HCT116 (cell line): ENCODE results near the gene HNRNPAB. TPM values are rescaled to one million over a fixed set of nuclear protein-coding genes. Genes with fewer than 3 reads are reported as not detected.

Experiments used
- ATAC-seq: fragments of 200-7000 bp; cut with Tn5 transposase; 2 replicates; pipeline ENCODE4 v1.9.1; 2020; ENCODE audit warnings: mild to moderate bottlenecking, moderate library complexity
- BruUV-seq: library from RNA; stranded (reverse); fragments of 400-500 nt; replicated peaks from 2 replicates; lab custom pipeline; 2021; lab: Mats Ljungman, UMichigan
- CTCF ChIA-PET: fragments of 300-600 bp; sonication (Branson Sonifier 250); formaldehyde crosslinking; loops from one replicate; lab custom pipeline; 2021; ENCODE audit warnings: antibody characterized with exemption; lab: Charles Lee
- POLR2A ChIA-PET: fragments of 300-600, 350-600 bp; sonication (Branson Sonifier 250); formaldehyde crosslinking; loops from one replicate; lab custom pipeline; 2021; ENCODE audit warnings: antibody characterized with exemption; lab: Charles Lee
- RAD21 ChIA-PET, 2 experiments: fragments of 300-600 bp; sonication (Branson Sonifier 250); formaldehyde crosslinking; loops; one replicate each; lab custom pipeline; 2023; ENCODE audit warnings: low total read pairs in 2 of 2; ENCODE audit not compliant: uncharacterized antibody in 2 of 2, unreplicated experiment in 2 of 2, low non-redundant PET in 1 of 2; lab: Charles Lee
- DNase-seq: peaks from one replicate; pipeline ENCODE4 v3.0.0-alpha.2; 2010; ENCODE audit warnings: low read depth, low spot score
- H2AFZ ChIP-seq: fragments of 200-600 bp; shearing (Covaris generic), sonication (generic); 2 replicates; pipeline ENCODE4 v1.6.1; 2017; ENCODE audit warnings: low read depth, mixed run types, mixed read lengths, antibody characterized with exemption, low read length; ENCODE audit not compliant: poor library complexity, severe bottlenecking
- H3K27ac ChIP-seq: 2 replicates; pipeline ENCODE4 v1.5.1; 2012; ENCODE audit warnings: low read depth, low read length
- H3K27me3 ChIP-seq: fragments of 200-600 bp; sonication (generic); 2 replicates; pipeline ENCODE4 v1.6.1; 2016; ENCODE audit warnings: mixed run types, low read length, mixed read lengths; ENCODE audit not compliant: insufficient read depth
- H3K36me3 ChIP-seq, 2 experiments: fragments of 200-500 bp in 1 of 2; fragments of 200-600 bp in 1 of 2; sonication (Bioruptor generic) in 1 of 2; sonication (generic) in 1 of 2; 2 replicates each; pipeline versions ENCODE4 v1.5.1 to v1.6.1; 2014 to 2016; ENCODE audit warnings: low read length in 2 of 2, inconsistent platforms in 1 of 2, mixed read lengths in 1 of 2, mixed run types in 1 of 2; ENCODE audit not compliant: insufficient read depth in 2 of 2, control insufficient read depth in 1 of 2
- H3K4me1 ChIP-seq, 2 experiments: fragments of 200-600 bp in 1 of 2; sonication (generic) in 1 of 2; 2 replicates each; pipeline versions ENCODE4 v1.5.1 to v1.6.1; 2012 to 2017; ENCODE audit warnings: low read length in 2 of 2, inconsistent platforms in 1 of 2, mild to moderate bottlenecking in 1 of 2, mixed read lengths in 1 of 2, mixed run types in 1 of 2, moderate library complexity in 1 of 2; ENCODE audit not compliant: insufficient read depth in 2 of 2, control insufficient read depth in 1 of 2
- H3K4me2 ChIP-seq: fragments of 200-600 bp; sonication (generic); 2 replicates; pipeline ENCODE4 v1.6.1; 2017; ENCODE audit warnings: mixed run types, low read length, mixed read lengths
- H3K4me3 ChIP-seq, 2 experiments: fragments of 200-600 bp in 1 of 2; sonication (generic) in 1 of 2; replicated peaks in 1 of 2; 2 replicates each; pipeline ENCODE4 v1.5.1; 2011 to 2016; ENCODE audit warnings: low read length in 2 of 2, control low read depth in 1 of 2, low read depth in 1 of 2, mild to moderate bottlenecking in 1 of 2, mixed read lengths in 1 of 2, mixed run types in 1 of 2
- H3K79me2 ChIP-seq: fragments of 200-600 bp; sonication (generic); 2 replicates; pipeline ENCODE4 v1.6.1; 2017; ENCODE audit warnings: mild to moderate bottlenecking, mixed run types, low read length, moderate library complexity, mixed read lengths; ENCODE audit not compliant: insufficient read depth
- H3K9ac ChIP-seq: fragments of 200-600 bp; sonication (generic); 2 replicates; pipeline ENCODE4 v1.6.1; 2016; ENCODE audit warnings: low read length, mixed read lengths
- H3K9me2 ChIP-seq: fragments of 200-600 bp; sonication (generic), shearing (Covaris generic); 2 replicates; pipeline ENCODE4 v1.6.1; 2017; ENCODE audit warnings: mixed run types, mild to moderate bottlenecking, moderate library complexity; ENCODE audit not compliant: insufficient read depth
- H3K9me3 ChIP-seq, 2 experiments: fragments of 200-500 bp in 1 of 2; fragments of 200-600 bp in 1 of 2; sonication (Bioruptor generic) in 1 of 2; sonication (generic) in 1 of 2; 2 replicates each; pipeline ENCODE4 v1.6.1; 2014 to 2017; ENCODE audit warnings: low read length in 2 of 2, mixed read lengths in 2 of 2, inconsistent platforms in 1 of 2, low read depth in 1 of 2, mild to moderate bottlenecking in 1 of 2, mixed run types in 1 of 2, moderate library complexity in 1 of 2; ENCODE audit not compliant: control insufficient read depth in 1 of 2, insufficient read depth in 1 of 2
- H4K20me1 ChIP-seq: fragments of 200-600 bp; sonication (generic), shearing (Covaris generic); 2 replicates; pipeline ENCODE4 v1.6.1; 2017; ENCODE audit warnings: mixed run types, mild to moderate bottlenecking, moderate library complexity; ENCODE audit not compliant: insufficient read depth
- CEBPB ChIP-seq: IDR thresholded peaks from 2 replicates; pipeline ENCODE4 v1.6.1; 2012; ENCODE audit warnings: low read depth
- EGR1 ChIP-seq: IDR thresholded peaks from 2 replicates; pipeline ENCODE4 v1.6.1; 2012; ENCODE audit warnings: low read depth
- ELF1 ChIP-seq: IDR thresholded peaks from 2 replicates; pipeline ENCODE4 v1.6.1; 2012; ENCODE audit warnings: low read depth, borderline replicate concordance
- EZH2 ChIP-seq: fragments of 200-600 bp; sonication (generic); IDR thresholded peaks from 2 replicates; pipeline ENCODE4 v1.6.1; 2017; ENCODE audit warnings: antibody characterized with exemption, mixed run types
- EZH2phosphoT487 ChIP-seq: fragments of 200-600 bp; IDR thresholded peaks from 2 replicates; pipeline ENCODE4 v1.6.1; 2018; ENCODE audit warnings: antibody characterized with exemption, borderline replicate concordance
- POLR2A ChIP-seq: IDR thresholded peaks from 2 replicates; pipeline ENCODE4 v1.7.0; 2011; ENCODE audit warnings: borderline replicate concordance; ENCODE audit not compliant: insufficient read depth, insufficient read length; ENCODE audit errors: extremely low read depth
- POLR2AphosphoS5 ChIP-seq: IDR thresholded peaks from 2 replicates; pipeline ENCODE4 v1.6.1; 2011; ENCODE audit warnings: mild to moderate bottlenecking, low read depth, low read length, moderate library complexity
- RAD21 ChIP-seq: IDR thresholded peaks from 2 replicates; pipeline ENCODE4 v1.6.1; 2012; ENCODE audit warnings: low read depth, mild to moderate bottlenecking
- SIN3A ChIP-seq: IDR thresholded peaks from 2 replicates; pipeline ENCODE4 v1.6.1; 2012; ENCODE audit warnings: low read depth
- SP1 ChIP-seq: IDR thresholded peaks from 2 replicates; pipeline ENCODE4 v1.6.1; 2012; ENCODE audit warnings: low read depth
- SRF ChIP-seq: IDR thresholded peaks from 2 replicates; pipeline ENCODE4 v1.6.1; 2012; ENCODE audit warnings: low read depth
- TCF7L2 ChIP-seq: IDR thresholded peaks from 2 replicates; pipeline ENCODE4 v1.7.0; 2011; ENCODE audit warnings: borderline replicate concordance, inconsistent platforms; ENCODE audit not compliant: insufficient read depth, insufficient read length; ENCODE audit errors: extremely low read depth
- YY1 ChIP-seq: IDR thresholded peaks from 2 replicates; pipeline ENCODE4 v1.6.1; 2011; ENCODE audit warnings: low read length, low read depth, moderate library complexity, mild to moderate bottlenecking; ENCODE audit not compliant: insufficient replicate concordance; ENCODE audit errors: extremely low read depth
- ZFX ChIP-seq: fragments of 450-650 bp; IDR thresholded peaks from 2 replicates; pipeline ENCODE4 v1.6.1; 2017
- intact Hi-C: fragments of 100-400 bp; cut with micrococcal nuclease; formaldehyde crosslinking; loops from 2 replicates; pipeline ENCODE4 v1.10.0; 2022
- total RNA-seq: library from RNA; stranded (reverse); gene quantifications from one replicate; pipeline ENCODE4 v1.2.1, GENCODE V29; 2021; ENCODE audit not compliant: unreplicated experiment
- TF ChIP-seq, protein P1 (sequence below): IDR thresholded peaks from 2 replicates; pipeline ENCODE4 v1.6.1; 2011; ENCODE audit warnings: mild to moderate bottlenecking, low read length, moderate library complexity; ENCODE audit not compliant: insufficient replicate concordance; ENCODE audit errors: extremely low read depth
- TF ChIP-seq, protein P2 (sequence below): IDR thresholded peaks from 2 replicates; pipeline ENCODE4 v1.6.1; 2012
- TF ChIP-seq, protein P3 (sequence below), 3 experiments: fragments of 200-600 bp in 1 of 3; sonication (generic) in 1 of 3; IDR thresholded peaks in 2 of 3; conservative IDR thresholded peaks in 1 of 3; 2 replicates each; pipeline ENCODE4 v1.5.1; 2012 to 2017; ENCODE audit warnings: low read depth in 2 of 3, low read length in 2 of 3, antibody characterized with exemption in 1 of 3, borderline replicate concordance in 1 of 3, control low read depth in 1 of 3, mild to moderate bottlenecking in 1 of 3, mixed read lengths in 1 of 3, mixed run types in 1 of 3, moderate library complexity in 1 of 3; ENCODE audit not compliant: insufficient read depth in 1 of 3

Gene HNRNPAB
- total RNA-seq, 1 experiment from 2014 or later, result 273 TPM

DNA sequence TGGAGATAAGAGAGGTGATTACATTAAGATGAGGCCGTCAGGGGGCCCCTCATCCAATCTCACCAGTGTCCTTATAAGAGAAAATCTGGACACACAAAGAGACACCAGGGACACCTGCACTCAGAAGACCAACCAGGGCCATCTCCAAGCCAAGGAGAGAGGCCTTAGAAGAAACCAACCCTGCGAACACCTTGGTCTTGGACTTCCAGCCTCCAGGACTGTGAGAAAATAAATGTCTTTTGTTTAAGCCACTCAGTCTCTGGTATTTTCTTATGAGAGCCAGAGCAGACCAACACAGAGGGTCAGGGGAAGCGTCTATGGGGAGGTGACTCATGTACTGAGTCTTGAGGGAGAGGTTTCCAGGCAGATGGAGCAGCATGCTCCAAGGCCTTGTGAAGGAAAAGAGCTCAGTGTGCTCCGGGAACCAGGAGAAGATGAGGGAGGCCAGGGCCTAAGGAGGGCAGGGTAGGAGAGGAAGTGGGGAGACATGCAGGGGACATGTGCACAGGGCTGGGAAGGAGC lies 22.9 kb downstream of the HNRNPAB start:
- no peak overlapping the region for H3K4me3 ChIP-seq
- intact Hi-C loops, result no loop called here
- ATAC-seq, result no peak
- peaks cover 30% of the 10 kb centered on the region for H3K79me2 ChIP-seq
- peaks cover 13 to 17% of the 10 kb centered on the region in 2 experiments for H3K4me1 ChIP-seq
- POLR2A ChIA-PET, result no interaction called here
- TF ChIP-seq YY1, result no peak
- TF ChIP-seq EZH2phosphoT487, result no peak
- no peak for TF ChIP-seq POLR2AphosphoS5
- TF ChIP-seq POLR2A, result no peak
- no peak for TF ChIP-seq EGR1
- no peak for TF ChIP-seq ELF1
- no peak for DNase-seq
- no peaks in the 10 kb centered on the region for H3K9me3 ChIP-seq
- no peak overlapping the region for H3K27ac ChIP-seq
- BruUV-seq, result no TSS peak
- H3K27me3 ChIP-seq, result no peaks in the 10 kb centered on the region
- H3K9ac ChIP-seq, result no peak overlapping the region
- no peak overlapping the region for H2AFZ ChIP-seq
- no peaks in the 10 kb centered on the region for H4K20me1 ChIP-seq
- H3K36me3 ChIP-seq, result peaks cover 3 to 37% of the 10 kb centered on the region in 2 experiments; a peak in 3 of 4 replicates
- RAD21 ChIA-PET, result no interaction called here
- H3K4me2 ChIP-seq, result no peak overlapping the region
- CTCF ChIA-PET, result no interaction called here
- no peaks in the 10 kb centered on the region for H3K9me2 ChIP-seq

DNA sequence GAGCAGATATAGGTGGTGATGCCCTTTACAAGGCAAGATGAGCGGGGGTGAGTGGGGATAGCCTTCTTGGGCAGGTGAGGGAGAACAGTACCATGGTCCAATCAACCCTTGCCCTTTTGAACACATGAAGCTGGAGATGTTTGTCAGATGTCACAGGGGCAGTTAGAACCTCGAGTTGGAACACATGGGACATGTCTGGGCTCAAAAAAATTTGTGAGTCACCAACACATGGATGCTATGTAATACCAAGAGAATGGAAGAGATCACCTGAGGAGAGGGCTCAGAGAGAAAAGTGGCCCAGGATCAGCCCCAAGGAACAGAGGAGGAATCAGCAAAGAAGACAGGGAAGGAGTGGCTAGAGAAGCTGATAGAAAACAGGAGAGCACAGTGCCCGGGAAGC lies 23.6 kb downstream of the HNRNPAB start:
- Histone ChIP-seq H3K9me2 (no peaks in the 10 kb centered on the region), H3K9me3 (no peaks in the 10 kb centered on the region), H2AFZ (no peak overlapping the region), H3K36me3 (peaks cover 3 to 37% of the 10 kb centered on the region in 2 experiments; a peak in 3 of 4 replicates), H4K20me1 (no peaks in the 10 kb centered on the region), H3K27me3 (no peaks in the 10 kb centered on the region), H3K4me3 (no peak overlapping the region), H3K9ac (no peak overlapping the region), H3K79me2 (peaks cover 30% of the 10 kb centered on the region), H3K4me2 (no peak overlapping the region), H3K27ac (no peak overlapping the region), H3K4me1 (peaks cover 13 to 23% of the 10 kb centered on the region in 2 experiments)
- POLR2A ChIA-PET, result no interaction called here
- DNase-seq, result no peak
- RAD21 ChIA-PET, result interaction anchor here in 1 of 2 experiments (0.5 kb wide), 1 partner anchor 10 kb away, joined by 3 read pairs; no protein-coding TSS in a partner anchor
- TF ChIP-seq ZFX (no peak), CEBPB (no peak), TCF7L2 (no peak), RAD21 (no peak), SIN3A (no peak), SP1 (no peak), SRF (no peak), EZH2 (no peak)
- TF ChIP-seq, protein P1, sequence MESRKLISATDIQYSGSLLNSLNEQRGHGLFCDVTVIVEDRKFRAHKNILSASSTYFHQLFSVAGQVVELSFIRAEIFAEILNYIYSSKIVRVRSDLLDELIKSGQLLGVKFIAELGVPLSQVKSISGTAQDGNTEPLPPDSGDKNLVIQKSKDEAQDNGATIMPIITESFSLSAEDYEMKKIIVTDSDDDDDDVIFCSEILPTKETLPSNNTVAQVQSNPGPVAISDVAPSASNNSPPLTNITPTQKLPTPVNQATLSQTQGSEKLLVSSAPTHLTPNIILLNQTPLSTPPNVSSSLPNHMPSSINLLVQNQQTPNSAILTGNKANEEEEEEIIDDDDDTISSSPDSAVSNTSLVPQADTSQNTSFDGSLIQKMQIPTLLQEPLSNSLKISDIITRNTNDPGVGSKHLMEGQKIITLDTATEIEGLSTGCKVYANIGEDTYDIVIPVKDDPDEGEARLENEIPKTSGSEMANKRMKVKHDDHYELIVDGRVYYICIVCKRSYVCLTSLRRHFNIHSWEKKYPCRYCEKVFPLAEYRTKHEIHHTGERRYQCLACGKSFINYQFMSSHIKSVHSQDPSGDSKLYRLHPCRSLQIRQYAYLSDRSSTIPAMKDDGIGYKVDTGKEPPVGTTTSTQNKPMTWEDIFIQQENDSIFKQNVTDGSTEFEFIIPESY, result no peak
- TF ChIP-seq, protein P2, sequence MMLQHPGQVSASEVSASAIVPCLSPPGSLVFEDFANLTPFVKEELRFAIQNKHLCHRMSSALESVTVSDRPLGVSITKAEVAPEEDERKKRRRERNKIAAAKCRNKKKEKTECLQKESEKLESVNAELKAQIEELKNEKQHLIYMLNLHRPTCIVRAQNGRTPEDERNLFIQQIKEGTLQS, result no peak
- TF ChIP-seq, protein P3, sequence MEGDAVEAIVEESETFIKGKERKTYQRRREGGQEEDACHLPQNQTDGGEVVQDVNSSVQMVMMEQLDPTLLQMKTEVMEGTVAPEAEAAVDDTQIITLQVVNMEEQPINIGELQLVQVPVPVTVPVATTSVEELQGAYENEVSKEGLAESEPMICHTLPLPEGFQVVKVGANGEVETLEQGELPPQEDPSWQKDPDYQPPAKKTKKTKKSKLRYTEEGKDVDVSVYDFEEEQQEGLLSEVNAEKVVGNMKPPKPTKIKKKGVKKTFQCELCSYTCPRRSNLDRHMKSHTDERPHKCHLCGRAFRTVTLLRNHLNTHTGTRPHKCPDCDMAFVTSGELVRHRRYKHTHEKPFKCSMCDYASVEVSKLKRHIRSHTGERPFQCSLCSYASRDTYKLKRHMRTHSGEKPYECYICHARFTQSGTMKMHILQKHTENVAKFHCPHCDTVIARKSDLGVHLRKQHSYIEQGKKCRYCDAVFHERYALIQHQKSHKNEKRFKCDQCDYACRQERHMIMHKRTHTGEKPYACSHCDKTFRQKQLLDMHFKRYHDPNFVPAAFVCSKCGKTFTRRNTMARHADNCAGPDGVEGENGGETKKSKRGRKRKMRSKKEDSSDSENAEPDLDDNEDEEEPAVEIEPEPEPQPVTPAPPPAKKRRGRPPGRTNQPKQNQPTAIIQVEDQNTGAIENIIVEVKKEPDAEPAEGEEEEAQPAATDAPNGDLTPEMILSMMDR (IDR thresholded peaks at IDR 0.05 in 2 of 3, conservative IDR thresholded peaks at IDR 0.05 in 1 of 3; ENCODE audit: borderline replicate concordance in 1 of 3, insufficient read depth in 1 of 3, low read depth in 2 of 3, low read length in 2 of 3), result no peak
- no TSS peak for BruUV-seq
- CTCF ChIA-PET, result no interaction called here
- intact Hi-C loops, result no loop called here
- no peak for ATAC-seq
